GM12878 (cell line): Measurements from ENCODE around the gene EVA1A. TPM values are rescaled to one million over a fixed set of nuclear protein-coding genes. Genes with fewer than 3 reads are reported as not detected.

ENCODE experiments used
- ATAC-seq: fragments of 200-7000 bp; cut with Tn5 transposase; 3 replicates; pipeline ENCODE4 v1.9.1; 2020; ENCODE audit warnings: mild to moderate bottlenecking, moderate library complexity
- BruUV-seq: library from RNA; stranded (reverse); fragments of 400-500 nt; replicated peaks from 2 replicates; lab custom pipeline; 2021; lab: Mats Ljungman, UMichigan
- CTCF ChIA-PET: fragments of 300-600 bp; sonication (Branson Sonifier 250); formaldehyde crosslinking; extraction: SDS; loops from one replicate; lab custom pipeline; 2021; ENCODE audit warnings: inconsistent platforms; lab: Yijun Ruan, JAX
- POLR2A ChIA-PET: fragments of 350-600 bp; formaldehyde crosslinking; extraction: SDS; loops from one replicate; lab custom pipeline; 2021; ENCODE audit warnings: inconsistent platforms; lab: Charles Lee
- RAD21 ChIA-PET: fragments of 300-600 bp; sonication (Branson Sonifier 250); formaldehyde crosslinking; loops from one replicate; lab custom pipeline; 2023; ENCODE audit warnings: antibody characterized with exemption; ENCODE audit not compliant: unreplicated experiment; lab: Charles Lee
- SMC1A ChIA-PET: fragments of 300-600 bp; sonication (Branson Sonifier 250); formaldehyde crosslinking; loops from one replicate; lab custom pipeline; 2023; ENCODE audit not compliant: unreplicated experiment, uncharacterized antibody; lab: Charles Lee
- DNase-seq: peaks from one replicate; pipeline ENCODE4 v3.0.0-alpha.2; 2011; ENCODE audit warnings: low read depth, low spot score
- FAIRE-seq: peaks from 3 replicates; lab custom pipeline; 2011; peaks lifted over from hg19 to GRCh38; lab: Jason Lieb, UNC
- H2AFZ ChIP-seq: 2 replicates; pipeline ENCODE4 v1.6.0; 2011; ENCODE audit warnings: low read depth, low read length, control low read depth; ENCODE audit not compliant: control insufficient read depth
- H3K27ac ChIP-seq: 2 replicates; pipeline ENCODE4 v1.5.1; 2011; ENCODE audit warnings: control low read depth; ENCODE audit not compliant: control insufficient read depth, insufficient read depth
- H3K27me3 ChIP-seq, 2 experiments: replicated peaks in 1 of 2; 2 replicates each; pipeline versions ENCODE4 v1.6.0 to v1.6.1; 2011; ENCODE audit warnings: low read length in 1 of 2; ENCODE audit not compliant: control insufficient read depth in 2 of 2, insufficient read depth in 2 of 2
- H3K36me3 ChIP-seq, 2 experiments: 2 replicates each; pipeline ENCODE4 v1.5.1; 2011; ENCODE audit warnings: low read length in 1 of 2; ENCODE audit not compliant: control insufficient read depth in 2 of 2, insufficient read depth in 2 of 2
- H3K4me1 ChIP-seq: 2 replicates; pipeline ENCODE4 v1.6.1; 2011; ENCODE audit warnings: mild to moderate bottlenecking, low read length, moderate library complexity, mixed read lengths; ENCODE audit not compliant: control insufficient read depth, insufficient read depth
- H3K4me2 ChIP-seq: 2 replicates; pipeline ENCODE4 v1.6.0; 2011; ENCODE audit warnings: control low read depth; ENCODE audit not compliant: control insufficient read depth, insufficient read depth
- H3K4me3 ChIP-seq: fragments of 200-600 bp; sonication (generic); 2 replicates; pipeline ENCODE4 v1.5.1; 2016
- H3K79me2 ChIP-seq: 2 replicates; pipeline ENCODE4 v1.6.0; 2011; ENCODE audit warnings: low read length; ENCODE audit not compliant: control insufficient read depth, insufficient read depth
- H3K9ac ChIP-seq: 2 replicates; pipeline ENCODE4 v1.8.0; 2011; ENCODE audit warnings: low read length, control low read depth, mixed read lengths; ENCODE audit not compliant: control insufficient read depth, insufficient read depth
- H3K9me3 ChIP-seq: replicated peaks from 3 replicates; pipeline ENCODE4 v1.5.1; 2011; ENCODE audit warnings: mild to moderate bottlenecking, low read length; ENCODE audit not compliant: control insufficient read depth, insufficient read depth
- H4K20me1 ChIP-seq: 2 replicates; pipeline ENCODE4 v1.6.0; 2011; ENCODE audit not compliant: control insufficient read depth, insufficient read depth
- GABPA ChIP-seq: IDR thresholded peaks from 2 replicates; pipeline ENCODE4 v1.6.1; 2014; ENCODE audit warnings: antibody characterized with exemption, low read depth, mild to moderate bottlenecking, inconsistent platforms
- IRF4 ChIP-seq: IDR thresholded peaks from 2 replicates; pipeline ENCODE4 v1.6.1; 2011; ENCODE audit warnings: low read depth, low read length
- KDM1A ChIP-seq: fragments of 200-600 bp; sonication (generic); IDR thresholded peaks from 2 replicates; pipeline ENCODE4 v1.6.1; 2016; ENCODE audit warnings: borderline replicate concordance
- KLF5 ChIP-seq: fragments of 450-650 bp; IDR thresholded peaks from 2 replicates; pipeline ENCODE4 v1.6.1; 2014; ENCODE audit warnings: mild to moderate bottlenecking; ENCODE audit not compliant: partially characterized antibody
- POU2F2 ChIP-seq: IDR thresholded peaks from 3 replicates; pipeline ENCODE4 v1.6.1; 2011; ENCODE audit warnings: low read depth, mild to moderate bottlenecking, low read length, borderline replicate concordance
- RB1 ChIP-seq: fragments of 450-650 bp; formaldehyde crosslinking; IDR thresholded peaks from 2 replicates; pipeline ENCODE4 v1.6.1; 2017; ENCODE audit warnings: mild to moderate bottlenecking, borderline replicate concordance
- RELA ChIP-seq: fragments of 450-650 bp; IDR thresholded peaks from 2 replicates; pipeline ENCODE4 v1.8.0; 2014; ENCODE audit warnings: borderline replicate concordance; ENCODE audit not compliant: partially characterized antibody
- SMAD1 ChIP-seq: fragments of 450-650 bp; IDR thresholded peaks from 2 replicates; pipeline ENCODE4 v1.6.1; 2018; ENCODE audit warnings: mild to moderate bottlenecking, low read depth; ENCODE audit not compliant: partially characterized antibody
- SPI1 ChIP-seq: IDR thresholded peaks from 2 replicates; pipeline ENCODE4 v1.6.1; 2011; ENCODE audit warnings: low read depth, mild to moderate bottlenecking, low read length, moderate library complexity, borderline replicate concordance; ENCODE audit not compliant: insufficient read depth
- ZNF207 ChIP-seq: fragments of 450-650 bp; IDR thresholded peaks from 2 replicates; pipeline ENCODE4 v1.6.1; 2014; ENCODE audit warnings: antibody characterized with exemption, mild to moderate bottlenecking, borderline replicate concordance
- ZZZ3 ChIP-seq: IDR thresholded peaks from 2 replicates; pipeline ENCODE4 v1.6.1; 2011; ENCODE audit warnings: low read depth; ENCODE audit not compliant: control insufficient read depth, insufficient read length
- WGBS: methylation state at CpG from one replicate; pipeline ENCODE4 v1.1.6; 2016; ENCODE audit warnings: low lambda C conversion rate; ENCODE audit not compliant: insufficient replicate concordance, insufficient coverage; ENCODE audit errors: missing lambda C conversion rate; 5-methylcytosine and 5-hydroxymethylcytosine counted together
- in situ Hi-C: fragments of 300-500 bp; cut with MboI; formaldehyde crosslinking; loops from 9 replicates; pipeline ENCODE4 v1.14.3; 2018; ENCODE audit warnings: mixed read lengths
- intact Hi-C: fragments of 100-400 bp; cut with micrococcal nuclease; formaldehyde crosslinking; loops from one replicate; pipeline ENCODE4 v1.14.2; 2022; ENCODE audit not compliant: unreplicated experiment
- polyA plus RNA-seq, 11 experiments: library from polyadenylated mRNA; depleted of rRNA in 4 of 11; unstranded in 6 of 11; stranded (reverse) in 5 of 11; fragments of >200 nt; fragmentation: Nextera tagmentation in 4 of 11; fragmentation: Illumina TruSeq in 1 of 11; extraction: Ambion mirVana in 4 of 11; extraction: Trizol in 1 of 11; gene quantifications; 1 replicate in 1 of 11; 2 replicates in 10 of 11; pipeline versions ENCODE4 v1.2.1 to v1.2.3, GENCODE V29; 2011 to 2016; ENCODE audit warnings: inconsistent platforms in 2 of 11, missing spikeins in 2 of 11, low read depth in 1 of 11
- total RNA-seq, 4 experiments: library from RNA; depleted of rRNA in 3 of 4; stranded (reverse); fragments of >200 nt in 3 of 4; fragmentation: Illumina TruSeq in 1 of 4; extraction: Trizol in 1 of 4; gene quantifications; 2 replicates each; pipeline versions ENCODE4 v1.2.1 to v1.2.3, GENCODE V29; 2013 to 2021
- TF ChIP-seq, protein P1 (sequence below): IDR thresholded peaks from 2 replicates; pipeline ENCODE4 v1.6.1; 2012; ENCODE audit warnings: low read length, inconsistent platforms

The EVA1A gene
- total and polyA plus RNA-seq, 10 of the 15 experiments (the other 5 are each of a cell fraction or from before 2014, with no cell fraction given) = 0.13 to 1.0 (median 0.34) TPM; not detected in 5

DNA sequence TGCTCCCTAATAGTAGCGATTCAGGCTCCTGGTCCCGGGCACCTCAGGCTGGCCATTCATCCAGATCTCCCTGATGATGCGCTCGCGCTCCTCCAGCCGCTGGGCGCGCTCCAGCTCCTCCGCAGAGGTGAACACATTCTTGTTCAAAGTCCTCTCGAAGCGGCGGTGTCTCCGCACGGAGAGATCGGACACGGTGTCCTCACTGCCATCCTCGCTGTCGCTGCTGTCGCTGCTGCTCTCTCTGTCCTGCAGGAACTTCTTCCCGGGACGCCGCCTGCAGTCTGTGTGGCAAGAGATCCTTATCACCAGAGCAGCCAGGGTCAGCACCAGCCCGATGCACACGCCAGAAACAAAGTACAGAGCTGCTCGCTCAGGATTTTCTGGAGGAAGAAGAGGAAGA, 67.5 kb downstream of the EVA1A start:
- H3K27me3 ChIP-seq = no peaks in the 10 kb centered on the region
- no peak overlapping the region for H2AFZ ChIP-seq
- SMC1A ChIA-PET = no interaction called here

DNA sequence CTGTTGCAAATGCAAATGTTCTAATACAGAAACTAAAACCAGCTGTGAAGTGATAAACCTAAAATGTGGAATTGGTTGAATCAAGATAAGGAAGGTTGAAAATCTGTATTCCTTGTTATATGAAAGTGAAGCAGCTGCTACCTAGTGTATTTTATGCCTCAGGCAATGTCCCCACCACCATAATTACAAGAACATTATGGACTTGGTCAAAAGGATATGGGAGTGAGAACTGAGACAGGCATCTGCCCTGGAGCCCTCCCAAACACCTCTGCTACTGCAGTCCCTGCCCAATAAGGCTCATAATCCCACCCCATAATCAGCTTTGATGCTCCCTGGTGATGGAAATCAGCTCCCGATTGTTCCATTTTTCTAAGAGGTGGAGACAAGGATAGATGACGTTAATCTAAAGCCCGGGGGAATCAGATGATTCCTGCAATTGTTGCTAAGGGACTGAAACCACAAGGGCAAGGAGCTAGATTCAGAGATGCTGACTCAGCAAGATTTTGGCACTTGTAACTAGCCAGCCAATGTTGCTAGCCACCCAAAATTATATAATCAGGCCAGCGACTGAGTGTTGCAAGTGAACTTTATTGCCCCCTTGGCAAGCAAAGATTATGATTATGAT, 69.5 kb downstream of the EVA1A start:
- no peaks in the 10 kb centered on the region for H4K20me1 ChIP-seq
- POLR2A ChIA-PET = no interaction called here
- CTCF ChIA-PET = interaction anchor here (0.7 to 1.0 kb wide), 2 partner anchors 11 to 117 kb away, joined by 3 read pairs; no protein-coding TSS in a partner anchor
- H3K36me3 ChIP-seq = no peaks in the 10 kb centered on the region
- ATAC-seq (no peak), DNase-seq (no peak), FAIRE-seq (no peak)
- H3K4me1 ChIP-seq = no peaks in the 10 kb centered on the region
- no peaks in the 10 kb centered on the region for H3K9me3 ChIP-seq
- no peak overlapping the region for H2AFZ ChIP-seq
- H3K27me3 ChIP-seq = no peaks in the 10 kb centered on the region
- no TSS peak for BruUV-seq
- in situ Hi-C loops (no loop called here), intact Hi-C loops (no loop called here)
- H3K4me3 ChIP-seq = no peak overlapping the region
- WGBS = 15% methylated on average over 4 of the region's 4 CpGs
- no peak overlapping the region for H3K9ac ChIP-seq
- RAD21 ChIA-PET = interaction anchor here (0.8 kb wide), 1 partner anchor 32 kb away, joined by 4 read pairs; no protein-coding TSS in a partner anchor
- SMC1A ChIA-PET = no interaction called here
- H3K4me2 ChIP-seq = no peak overlapping the region
- no peaks in the 10 kb centered on the region for H3K79me2 ChIP-seq
- H3K27ac ChIP-seq = no peak overlapping the region
- TF ChIP-seq POU2F2 = no peak
- no peak for TF ChIP-seq ZZZ3
- no peak for TF ChIP-seq RELA
- TF ChIP-seq SPI1 = no peak
- no peak for TF ChIP-seq SMAD1
- TF ChIP-seq KLF5 = no peak
- no peak for TF ChIP-seq RB1
- no peak for TF ChIP-seq KDM1A
- TF ChIP-seq IRF4 = no peak
- TF ChIP-seq GABPA = no peak

More for the DNA sequence above, 67.5 kb downstream of the EVA1A start:
- H3K9ac ChIP-seq = no peak overlapping the region
- intact Hi-C loops = no loop called here
- H4K20me1 ChIP-seq = no peaks in the 10 kb centered on the region
- ChIA-PET RAD21 (no interaction called here), POLR2A (no interaction called here), CTCF (no interaction called here)
- ATAC-seq (no peak), DNase-seq (no peak), FAIRE-seq (no peak)
- H3K4me1 ChIP-seq = no peaks in the 10 kb centered on the region
- H3K27ac ChIP-seq = no peak overlapping the region
- 58% methylated on average over 25 of the region's 25 CpGs for WGBS
- TF ChIP-seq ZNF207 (no peak), KDM1A (no peak)
- TF ChIP-seq, protein P1, sequence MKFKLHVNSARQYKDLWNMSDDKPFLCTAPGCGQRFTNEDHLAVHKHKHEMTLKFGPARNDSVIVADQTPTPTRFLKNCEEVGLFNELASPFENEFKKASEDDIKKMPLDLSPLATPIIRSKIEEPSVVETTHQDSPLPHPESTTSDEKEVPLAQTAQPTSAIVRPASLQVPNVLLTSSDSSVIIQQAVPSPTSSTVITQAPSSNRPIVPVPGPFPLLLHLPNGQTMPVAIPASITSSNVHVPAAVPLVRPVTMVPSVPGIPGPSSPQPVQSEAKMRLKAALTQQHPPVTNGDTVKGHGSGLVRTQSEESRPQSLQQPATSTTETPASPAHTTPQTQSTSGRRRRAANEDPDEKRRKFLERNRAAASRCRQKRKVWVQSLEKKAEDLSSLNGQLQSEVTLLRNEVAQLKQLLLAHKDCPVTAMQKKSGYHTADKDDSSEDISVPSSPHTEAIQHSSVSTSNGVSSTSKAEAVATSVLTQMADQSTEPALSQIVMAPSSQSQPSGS = no peak
- no TSS peak for BruUV-seq
- no peaks in the 10 kb centered on the region for H3K79me2 ChIP-seq
- no peak overlapping the region for H3K4me3 ChIP-seq
- no peak overlapping the region for H3K4me2 ChIP-seq
- H3K36me3 ChIP-seq = no peaks in the 10 kb centered on the region
- in situ Hi-C loops = no loop called here
- H3K9me3 ChIP-seq = no peaks in the 10 kb centered on the region
